Measurements from ENCODE around the gene GHRHR.
A peak's percentile ranks its signal among the peaks of the same experiment; 100 is the strongest.

The GHRHR gene

DNA sequence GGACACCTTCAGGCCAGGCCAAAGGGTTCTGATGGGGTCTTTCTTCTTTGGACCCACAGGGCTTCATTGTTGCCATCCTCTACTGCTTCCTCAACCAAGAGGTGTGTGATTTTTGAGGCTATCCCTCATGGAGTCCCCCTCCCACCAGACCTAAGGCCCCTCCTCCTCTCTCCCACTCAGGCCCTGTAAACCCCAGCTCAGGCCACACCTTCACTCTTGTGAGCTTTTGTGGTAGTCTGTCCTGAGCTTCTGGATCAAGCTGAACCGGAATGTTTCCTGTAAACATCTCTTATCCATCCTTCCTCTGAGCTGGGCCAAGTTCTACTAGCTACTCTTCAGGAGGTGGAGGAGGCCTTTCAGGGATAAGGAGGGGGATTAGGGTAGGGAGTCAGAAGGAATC is 13.5 kb downstream of the GHRHR start:
- H3K4me3 ChIP-seq (ENCODE audit: low read depth, low read length, poor library complexity, severe bottlenecking), result no peak overlapping the region
- no peaks in the 10 kb centered on the region for H3K36me3 ChIP-seq (ENCODE audit: insufficient read depth, low read length)
- no peaks in the 10 kb centered on the region for H3F3A ChIP-seq (ENCODE audit: insufficient read depth, low read length)
- H3K4me1 ChIP-seq (ENCODE audit: insufficient read depth, low read length, severe bottlenecking), result peaks cover 17% of the 10 kb centered on the region
- no peak overlapping the region for H3K9ac ChIP-seq (ENCODE audit: low read length)
- H3K4me2 ChIP-seq (ENCODE audit: low read length), result no peak overlapping the region
- no peaks in the 10 kb centered on the region for H3K79me2 ChIP-seq (ENCODE audit: insufficient read depth, low read length)
- H3K9me2 ChIP-seq (ENCODE audit: low read depth, low read length), result no peaks in the 10 kb centered on the region
- no peaks in the 10 kb centered on the region for H3K27me3 ChIP-seq (ENCODE audit: insufficient read depth, low read length)
- H3K27ac ChIP-seq (ENCODE audit: low read depth, low read length, poor library complexity, severe bottlenecking), result no peak overlapping the region
- no peak overlapping the region for H2AFZ ChIP-seq (ENCODE audit: low read length)
- no peaks in the 10 kb centered on the region for H4K20me1 ChIP-seq (ENCODE audit: insufficient read depth, low read length)
- no peaks in the 10 kb centered on the region for H3K9me3 ChIP-seq (ENCODE audit: low read length)
- TF ChIP-seq, protein P1, sequence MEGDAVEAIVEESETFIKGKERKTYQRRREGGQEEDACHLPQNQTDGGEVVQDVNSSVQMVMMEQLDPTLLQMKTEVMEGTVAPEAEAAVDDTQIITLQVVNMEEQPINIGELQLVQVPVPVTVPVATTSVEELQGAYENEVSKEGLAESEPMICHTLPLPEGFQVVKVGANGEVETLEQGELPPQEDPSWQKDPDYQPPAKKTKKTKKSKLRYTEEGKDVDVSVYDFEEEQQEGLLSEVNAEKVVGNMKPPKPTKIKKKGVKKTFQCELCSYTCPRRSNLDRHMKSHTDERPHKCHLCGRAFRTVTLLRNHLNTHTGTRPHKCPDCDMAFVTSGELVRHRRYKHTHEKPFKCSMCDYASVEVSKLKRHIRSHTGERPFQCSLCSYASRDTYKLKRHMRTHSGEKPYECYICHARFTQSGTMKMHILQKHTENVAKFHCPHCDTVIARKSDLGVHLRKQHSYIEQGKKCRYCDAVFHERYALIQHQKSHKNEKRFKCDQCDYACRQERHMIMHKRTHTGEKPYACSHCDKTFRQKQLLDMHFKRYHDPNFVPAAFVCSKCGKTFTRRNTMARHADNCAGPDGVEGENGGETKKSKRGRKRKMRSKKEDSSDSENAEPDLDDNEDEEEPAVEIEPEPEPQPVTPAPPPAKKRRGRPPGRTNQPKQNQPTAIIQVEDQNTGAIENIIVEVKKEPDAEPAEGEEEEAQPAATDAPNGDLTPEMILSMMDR (IDR thresholded peaks at IDR 0.05; ENCODE audit: low read length), result no peak
- no peak for TF ChIP-seq EZH2 (IDR thresholded peaks at IDR 0.05; ENCODE audit: borderline replicate concordance, low read length)

DNA sequence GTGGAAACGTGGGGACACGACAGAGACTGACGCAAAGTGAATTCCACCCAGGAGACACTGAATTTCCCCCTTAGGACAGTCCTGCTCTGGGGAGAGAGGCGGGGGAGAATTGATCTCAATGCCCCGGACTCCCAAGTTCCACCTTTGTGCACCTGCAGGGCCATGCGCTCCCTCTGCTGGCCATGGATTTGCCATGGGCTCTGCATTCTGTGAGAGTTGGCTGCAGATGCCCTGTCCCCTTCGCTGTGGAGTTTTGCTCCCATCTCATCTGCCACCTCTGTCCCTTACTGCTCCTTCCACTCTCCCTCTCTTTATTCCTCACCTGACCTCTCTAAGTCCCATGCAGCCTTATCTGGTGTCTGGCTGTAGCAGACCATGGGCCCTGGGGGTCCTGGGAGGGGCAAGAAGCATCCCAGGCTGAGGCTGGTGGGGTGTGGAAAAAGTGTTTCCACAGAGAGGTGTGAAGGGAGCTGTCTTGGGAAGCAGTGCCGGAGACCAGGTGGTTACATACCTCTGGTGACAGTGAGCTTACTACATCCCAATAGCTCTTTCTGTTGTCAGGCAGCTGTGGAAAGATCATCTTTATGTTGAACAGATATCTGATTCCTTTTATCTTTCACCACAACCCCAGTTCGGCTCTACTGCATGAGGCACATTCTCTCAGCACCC is 14.3 kb downstream of the GHRHR start:
- Histone ChIP-seq H3K4me1 (ENCODE audit: insufficient read depth, low read length, severe bottlenecking) (peaks cover 17% of the 10 kb centered on the region), H3K4me3 (ENCODE audit: low read depth, low read length, poor library complexity, severe bottlenecking) (no peak overlapping the region), H3K27me3 (ENCODE audit: insufficient read depth, low read length) (no peaks in the 10 kb centered on the region), H3K9me2 (ENCODE audit: low read depth, low read length) (no peaks in the 10 kb centered on the region), H2AFZ (ENCODE audit: low read length) (no peak overlapping the region), H3K79me2 (ENCODE audit: insufficient read depth, low read length) (no peaks in the 10 kb centered on the region), H3K9me3 (ENCODE audit: low read length) (no peaks in the 10 kb centered on the region), H3F3A (ENCODE audit: insufficient read depth, low read length) (no peaks in the 10 kb centered on the region), H3K36me3 (ENCODE audit: insufficient read depth, low read length) (no peaks in the 10 kb centered on the region), H3K27ac (ENCODE audit: low read depth, low read length, poor library complexity, severe bottlenecking) (no peak overlapping the region), H3K9ac (ENCODE audit: low read length) (no peak overlapping the region), H4K20me1 (ENCODE audit: insufficient read depth, low read length) (no peaks in the 10 kb centered on the region), H3K4me2 (ENCODE audit: low read length) (no peak overlapping the region)
- TF ChIP-seq, protein P1 (IDR thresholded peaks at IDR 0.05; ENCODE audit: low read length), result peak; percentile 28; the same call in 1 of the 2 replicates
- no peak for TF ChIP-seq EZH2 (IDR thresholded peaks at IDR 0.05; ENCODE audit: borderline replicate concordance, low read length)

DNA sequence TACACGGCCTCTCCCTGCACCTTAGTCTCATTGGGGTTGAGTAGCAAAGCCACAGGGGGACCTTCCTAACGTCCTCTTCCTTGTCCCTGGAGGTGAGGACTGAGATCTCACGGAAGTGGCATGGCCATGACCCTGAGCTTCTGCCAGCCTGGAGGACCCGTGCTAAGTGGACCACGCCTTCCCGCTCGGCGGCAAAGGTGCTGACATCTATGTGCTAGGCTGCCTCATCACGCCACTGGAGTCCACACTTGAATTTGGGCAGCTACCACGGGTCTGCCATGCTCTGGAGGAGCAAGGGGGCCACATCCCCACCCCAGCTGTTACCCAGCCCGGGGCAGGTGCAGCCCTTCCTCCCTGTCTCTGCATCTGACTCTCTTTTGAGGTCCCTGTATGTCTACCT is 15.3 kb downstream of the GHRHR start:
- no peaks in the 10 kb centered on the region for H3K9me3 ChIP-seq (ENCODE audit: low read length)
- TF ChIP-seq, protein P1 (IDR thresholded peaks at IDR 0.05; ENCODE audit: low read length), result no peak
- TF ChIP-seq EZH2 (IDR thresholded peaks at IDR 0.05; ENCODE audit: borderline replicate concordance, low read length), result no peak
- no peak overlapping the region for H3K4me2 ChIP-seq (ENCODE audit: low read length)

More for the DNA sequence above, 15.3 kb downstream of the GHRHR start:
- Histone ChIP-seq H3K9me2 (ENCODE audit: low read depth, low read length) (no peaks in the 10 kb centered on the region), H3K79me2 (ENCODE audit: insufficient read depth, low read length) (no peaks in the 10 kb centered on the region), H3K4me3 (ENCODE audit: low read depth, low read length, poor library complexity, severe bottlenecking) (no peak overlapping the region), H3K27me3 (ENCODE audit: insufficient read depth, low read length) (no peaks in the 10 kb centered on the region), H3K27ac (ENCODE audit: low read depth, low read length, poor library complexity, severe bottlenecking) (no peak overlapping the region), H4K20me1 (ENCODE audit: insufficient read depth, low read length) (no peaks in the 10 kb centered on the region), H3K36me3 (ENCODE audit: insufficient read depth, low read length) (no peaks in the 10 kb centered on the region), H3F3A (ENCODE audit: insufficient read depth, low read length) (no peaks in the 10 kb centered on the region), H3K4me1 (ENCODE audit: insufficient read depth, low read length, severe bottlenecking) (peaks cover 17% of the 10 kb centered on the region), H2AFZ (ENCODE audit: low read length) (no peak overlapping the region), H3K9ac (ENCODE audit: low read length) (no peak overlapping the region)
